ENCODE measurements around the gene DCAF11.

The DCAF11 gene

DNA sequence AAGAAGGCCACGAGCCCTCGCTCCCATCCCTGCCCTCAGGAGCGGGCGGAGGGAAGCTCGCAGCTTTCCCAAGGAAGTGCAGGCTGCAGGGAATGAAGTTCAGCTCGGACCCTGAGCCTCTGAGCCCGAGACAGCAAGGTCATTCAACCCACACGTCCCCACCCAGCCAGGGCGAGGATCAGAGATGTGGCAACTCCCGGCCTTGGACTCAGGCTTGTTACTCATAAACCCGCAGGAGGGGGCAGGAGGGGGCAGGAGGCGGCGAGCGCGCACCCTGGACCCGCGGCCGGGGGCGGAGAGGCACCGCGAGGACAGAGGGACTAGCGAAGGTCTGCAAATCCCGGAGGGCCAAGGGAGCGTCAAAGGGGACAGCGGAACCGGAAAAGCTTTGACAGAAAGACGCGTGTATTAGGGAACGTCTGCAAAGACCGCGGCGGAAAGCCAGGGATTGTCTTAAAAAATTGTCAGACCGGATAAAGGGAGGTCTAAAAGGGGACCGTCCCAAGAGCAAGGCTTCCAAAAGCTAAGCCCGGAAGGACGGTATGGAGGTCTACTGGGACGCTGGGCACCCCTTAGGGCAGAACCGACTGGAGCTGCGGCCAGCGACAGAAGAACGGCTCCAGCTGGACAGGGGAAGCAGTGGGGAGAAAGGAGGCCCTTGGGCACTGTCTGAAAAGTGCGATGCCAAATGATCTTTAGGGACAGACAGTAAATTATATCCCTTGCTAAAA is 611 bp upstream of the DCAF11 start:
- Histone ChIP-seq H3K27ac (peak overlapping the region; percentile 81 to 99 (median 99)), H3K4me3 (peak overlapping the region; percentile 50 to 69 (median 62))

GRCh38 chr14:24115422-24116127 is 998 bp downstream of the DCAF11 start:
- H3K27ac ChIP-seq = peak overlapping the region in 20 of 21 experiments; percentile 35 to 99 (median 99)
- H3K4me3 ChIP-seq = peak overlapping the region; percentile 50 to 69 (median 62)

GRCh38 chr14:24116128-24116814 is 1.7 kb downstream of the DCAF11 start:
- H3K4me3 ChIP-seq = peak overlapping the region in 5 of 7 experiments; percentile 55 to 68 (median 62)
- H3K27ac ChIP-seq = peak overlapping the region in 4 of 21 experiments; percentile 72 to 99 (median 96)

- Histone ChIP-seq H3K4me3 (no peak overlapping the region), H3K27ac (no peak overlapping the region)
Observed at GRCh38 chr14:24117179-24117578, 2.6 kb downstream of the DCAF11 start.

- no peak overlapping the region for H3K27ac ChIP-seq
Observed at GRCh38 chr14:24119691-24120090, 5.1 kb downstream of the DCAF11 start.

DNA sequence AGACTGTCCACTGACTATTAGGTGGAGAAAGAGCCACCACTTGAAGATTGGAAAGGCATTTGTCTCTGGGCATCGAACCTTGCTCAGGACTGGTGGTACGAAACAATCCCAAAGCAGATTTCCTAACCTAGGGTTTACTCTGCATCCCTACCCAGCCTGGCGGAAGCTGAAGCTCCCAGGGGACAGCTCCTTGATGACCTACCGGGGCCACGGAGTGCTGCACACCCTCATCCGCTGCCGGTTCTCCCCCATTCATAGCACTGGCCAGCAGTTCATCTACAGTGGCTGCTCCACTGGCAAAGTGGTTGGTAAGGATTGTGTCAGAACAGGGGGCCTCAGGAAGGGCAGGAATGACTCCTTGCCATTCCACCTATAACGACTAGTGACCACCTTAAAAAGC is 6.6 kb downstream of the DCAF11 start:
- no peak overlapping the region for H3K27ac ChIP-seq

More at GRCh38 chr14:24119691-24120090, 5.1 kb downstream of the DCAF11 start:
- H3K4me3 ChIP-seq = no peak overlapping the region

DNA sequence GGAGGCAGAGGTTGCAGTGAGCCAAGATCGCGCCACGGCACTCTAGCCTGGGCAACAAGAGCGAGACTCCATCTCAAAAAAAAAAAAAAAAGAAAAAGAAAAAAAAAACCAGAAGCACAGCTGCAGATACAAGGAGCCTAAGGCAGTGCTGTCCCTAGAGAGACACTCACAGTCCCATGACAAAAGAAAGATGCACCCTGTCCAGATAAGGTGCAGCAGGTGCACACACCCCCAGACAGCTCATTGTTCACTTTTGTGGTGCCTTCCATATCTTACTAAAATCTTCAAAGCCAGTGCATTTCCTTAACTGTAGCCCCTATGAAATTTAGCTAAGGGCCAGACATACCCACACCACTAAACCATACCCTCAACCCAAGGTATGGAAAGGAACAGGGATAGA is 7.8 kb downstream of the DCAF11 start:
- Histone ChIP-seq H3K4me3 (no peak overlapping the region), H3K27ac (no peak overlapping the region)

More for the DNA sequence above, 6.6 kb downstream of the DCAF11 start:
- H3K4me3 ChIP-seq = no peak overlapping the region

DNA sequence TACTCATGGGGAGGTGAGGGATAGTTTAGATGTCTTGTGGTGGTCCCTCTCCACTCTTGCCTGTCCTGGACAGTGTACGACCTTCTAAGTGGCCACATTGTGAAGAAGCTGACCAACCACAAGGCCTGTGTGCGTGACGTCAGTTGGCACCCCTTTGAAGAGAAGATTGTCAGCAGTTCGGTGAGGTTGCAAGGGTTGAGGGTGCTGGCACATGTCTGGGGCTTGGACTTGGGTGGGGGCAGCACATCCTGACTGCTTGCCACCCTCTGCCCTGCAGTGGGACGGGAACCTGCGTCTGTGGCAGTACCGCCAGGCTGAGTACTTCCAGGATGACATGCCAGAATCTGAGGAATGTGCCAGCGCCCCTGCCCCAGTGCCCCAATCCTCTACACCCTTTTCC is 8.3 kb downstream of the DCAF11 start:
- Histone ChIP-seq H3K4me3 (no peak overlapping the region), H3K27ac (no peak overlapping the region)

DNA sequence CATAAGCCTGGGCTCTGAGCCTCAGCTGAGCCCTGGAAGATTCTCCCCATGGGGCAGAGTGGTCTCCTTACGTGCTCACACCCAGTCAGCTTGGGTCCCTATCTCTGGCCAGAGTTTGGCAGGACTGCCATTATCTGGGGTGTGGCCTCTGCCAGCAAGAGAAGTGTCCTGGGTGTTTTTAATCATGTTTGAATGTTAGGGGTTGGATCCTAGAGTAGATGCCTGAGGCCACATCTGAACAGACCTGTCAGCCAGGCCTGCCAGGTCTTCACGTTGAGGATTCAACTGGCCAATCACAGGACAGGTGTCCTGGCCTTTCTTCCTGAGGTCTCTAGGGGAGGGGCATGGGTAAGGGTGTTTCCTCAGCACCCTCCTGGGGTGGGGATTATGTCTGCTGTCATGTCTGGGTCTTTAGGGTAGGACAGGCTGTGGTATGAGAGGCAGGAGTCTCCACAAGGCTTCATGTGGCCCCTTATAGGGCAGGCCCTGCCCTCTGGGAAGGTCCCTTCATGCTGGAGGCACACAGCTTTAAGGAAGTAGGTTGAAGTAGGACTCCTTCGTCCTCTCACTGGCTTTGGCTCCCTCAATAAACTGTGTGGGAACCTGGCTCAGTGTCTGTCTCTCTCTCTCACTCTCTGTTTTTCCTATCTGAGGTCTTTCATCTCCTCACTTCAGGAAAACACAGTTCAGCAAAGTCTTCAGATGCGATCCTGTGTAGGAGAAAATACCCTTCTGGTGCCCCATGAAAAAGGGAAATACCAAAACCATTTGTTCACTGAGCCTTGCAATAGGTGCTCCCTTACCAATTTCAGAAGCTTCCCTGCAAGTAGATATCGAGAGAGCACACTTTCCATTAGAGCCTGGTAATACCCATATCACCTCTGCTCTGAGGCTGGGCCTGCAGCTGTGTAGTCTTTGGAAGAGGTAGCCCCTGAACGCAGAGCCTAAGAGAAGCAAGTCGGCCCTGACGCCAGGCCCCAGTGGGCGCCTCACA is 9.1 kb downstream of the DCAF11 start:
- H3K4me3 ChIP-seq = no peak overlapping the region
- H3K27ac ChIP-seq = peak overlapping the region in 1 of 21 experiments; percentile 55

DNA sequence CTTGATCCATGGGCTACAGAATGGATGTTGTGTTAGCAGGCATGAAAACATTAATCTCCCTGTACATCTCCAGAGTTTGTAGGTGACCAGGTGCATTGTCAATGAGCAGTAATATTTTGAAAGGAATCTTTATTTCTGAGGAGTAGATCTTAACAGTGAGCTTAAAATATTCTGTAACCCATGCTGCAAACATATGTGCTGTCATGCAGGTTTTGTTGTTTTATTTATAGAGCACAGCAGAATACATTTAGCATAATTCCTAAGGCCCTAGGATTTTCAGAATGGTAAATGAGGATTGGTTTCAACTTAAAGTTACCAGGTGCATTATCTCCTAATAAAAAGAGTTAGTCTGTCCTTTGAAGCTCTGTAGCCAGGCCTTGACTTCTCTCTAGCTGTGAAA is 12.4 kb downstream of the DCAF11 start:
- Histone ChIP-seq H3K27ac (no peak overlapping the region), H3K4me3 (no peak overlapping the region)

DNA sequence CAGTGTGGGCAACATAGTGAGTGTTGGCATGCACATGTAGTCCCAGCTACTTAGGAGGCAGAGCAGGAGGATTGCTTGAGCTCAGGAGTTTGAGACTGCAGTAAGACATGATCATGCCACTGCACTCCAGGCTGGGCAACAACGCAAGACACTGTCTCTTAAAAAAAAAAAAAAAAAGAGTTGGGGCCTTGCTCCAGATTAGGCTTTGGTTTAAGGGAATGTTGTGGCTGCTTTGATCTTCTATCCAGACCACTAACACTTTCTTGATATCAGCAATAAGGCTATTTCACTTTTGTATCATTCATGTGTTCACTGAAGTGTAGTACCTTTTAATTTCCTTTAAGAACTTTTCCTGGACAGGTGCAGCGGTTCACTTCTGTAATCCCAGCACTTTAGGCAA is 13.1 kb downstream of the DCAF11 start:
- Histone ChIP-seq H3K4me3 (no peak overlapping the region), H3K27ac (no peak overlapping the region)

- Histone ChIP-seq H3K4me3 (no peak overlapping the region), H3K27ac (no peak overlapping the region)
Observed at GRCh38 chr14:24129410-24129998, 14.9 kb downstream of the DCAF11 start.

- peak within 1 kb of the TSS in 1 of 21 experiments; percentile 14 for H3K27ac ChIP-seq
Observed at GRCh38 chr14:24130380-24130716, 15.8 kb downstream of the DCAF11 start, which contains the start of gene FITM1. FITM1 (plus strand) TSS chr14:24130659; CDS start chr14:24131564, 905 bp downstream.

DNA sequence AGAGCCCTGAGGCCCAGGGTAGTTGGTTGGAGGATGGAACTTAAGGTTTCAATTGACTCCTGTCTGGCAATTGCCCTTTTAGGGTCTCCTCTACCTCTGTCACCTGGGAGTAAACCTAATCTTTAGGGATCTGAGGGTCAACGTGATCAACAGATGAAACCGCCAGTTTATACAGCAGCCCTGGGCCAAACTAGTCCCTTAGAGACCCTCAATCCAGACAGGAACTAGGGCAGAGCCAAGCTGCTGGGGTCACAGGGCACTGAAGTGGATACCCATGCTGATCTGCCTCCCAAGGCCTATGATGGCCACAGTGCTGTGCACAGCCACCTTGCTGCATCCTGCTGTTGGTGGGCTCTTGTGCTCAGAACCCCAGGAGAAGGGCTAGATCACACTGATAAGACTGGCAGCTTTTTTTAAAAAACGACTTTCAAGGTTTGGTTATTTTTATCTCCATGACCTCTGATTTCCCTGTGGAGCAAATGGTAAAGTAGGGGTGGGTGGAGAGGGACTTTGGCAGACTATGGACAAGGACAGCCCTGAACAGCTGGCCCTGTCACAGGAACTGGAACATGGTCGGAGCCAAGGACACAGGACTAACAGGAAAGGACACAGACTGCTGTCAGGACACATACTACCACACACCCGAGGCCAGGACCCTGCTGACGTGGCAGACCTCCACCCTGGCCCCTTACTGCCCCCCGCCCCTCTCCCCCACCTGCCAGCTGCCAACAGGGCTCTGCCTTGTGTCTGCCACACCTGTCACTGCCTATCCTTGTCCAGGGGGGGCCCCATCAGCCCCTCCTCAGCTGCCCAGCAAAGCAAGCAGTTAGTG is 16.4 kb downstream of the DCAF11 start:
- Histone ChIP-seq H3K27ac (peak overlapping the region in 1 of 21 experiments; percentile 14), H3K4me3 (no peak overlapping the region)

More at GRCh38 chr14:24130380-24130716, 15.8 kb downstream of the DCAF11 start, which contains the start of gene FITM1:
- no peak within 1 kb of the TSS for H3K4me3 ChIP-seq

DNA sequence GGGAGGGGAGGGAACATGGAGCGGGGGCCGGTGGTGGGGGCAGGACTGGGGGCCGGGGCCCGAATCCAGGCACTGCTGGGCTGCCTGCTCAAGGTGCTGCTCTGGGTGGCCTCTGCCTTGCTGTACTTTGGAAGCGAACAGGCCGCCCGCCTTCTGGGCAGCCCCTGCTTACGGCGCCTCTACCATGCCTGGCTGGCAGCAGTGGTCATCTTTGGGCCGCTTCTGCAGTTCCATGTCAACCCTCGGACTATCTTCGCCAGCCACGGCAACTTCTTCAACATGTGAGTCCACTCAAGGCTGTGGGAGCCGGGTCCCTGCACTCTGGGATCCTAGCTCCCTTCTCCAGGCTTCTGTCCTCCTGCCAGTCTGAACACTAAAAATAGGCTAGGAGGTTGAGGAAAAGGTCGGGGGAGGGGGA is 17.0 kb downstream of the DCAF11 start:
- H3K4me3 ChIP-seq = no peak overlapping the region
- H3K27ac ChIP-seq = peak overlapping the region in 5 of 21 experiments; percentile 14 to 55 (median 37)

- no peak overlapping the region for H3K4me3 ChIP-seq
- H3K27ac ChIP-seq = peak overlapping the region in 12 of 21 experiments; percentile 18 to 74 (median 37)
Observed at GRCh38 chr14:24132061-24132685, 17.6 kb downstream of the DCAF11 start.

GRCh38 chr14:24132976-24133375 is 18.4 kb downstream of the DCAF11 start:
- H3K27ac ChIP-seq = peak overlapping the region in 5 of 21 experiments; percentile 20 to 55 (median 37)
- no peak overlapping the region for H3K4me3 ChIP-seq
